HG03135 (cell line): ENCODE results near the gene TNRC18.

Experiments used
- ATAC-seq: cut with Tn5 transposase; IDR thresholded peaks from one replicate; pipeline ENCODE4 v1.9.1; 2021; ENCODE audit warnings: mild to moderate bottlenecking, moderate library complexity; ENCODE audit not compliant: unreplicated experiment

TNRC18 gene

GRCh38 chr7:5404421-5404826, 19.2 kb downstream of the TNRC18 start:
- ATAC-seq: no peak

GRCh38 chr7:5403442-5403841, 20.2 kb downstream of the TNRC18 start:
- ATAC-seq: no peak

GRCh38 chr7:5397736-5398135, 25.9 kb downstream of the TNRC18 start:
- no peak for ATAC-seq

- ATAC-seq: peak; percentile 91
Observed at GRCh38 chr7:5396999-5397663, 26.5 kb downstream of the TNRC18 start.

GRCh38 chr7:5396542-5396941, 27.1 kb downstream of the TNRC18 start:
- peak; percentile 49 for ATAC-seq

- no peak for ATAC-seq
Observed at GRCh38 chr7:5395246-5395645, 28.4 kb downstream of the TNRC18 start.

- no peak for ATAC-seq
Observed at GRCh38 chr7:5394264-5395105, 29.1 kb downstream of the TNRC18 start.

- no peak for ATAC-seq
Observed at GRCh38 chr7:5393748-5394147, 29.9 kb downstream of the TNRC18 start.

- ATAC-seq: no peak
Observed at GRCh38 chr7:5393328-5393727, 30.3 kb downstream of the TNRC18 start.

- no peak for ATAC-seq
Observed at GRCh38 chr7:5390918-5391317, 32.7 kb downstream of the TNRC18 start.

GRCh38 chr7:5388905-5389433, 34.7 kb downstream of the TNRC18 start:
- ATAC-seq: no peak

GRCh38 chr7:5388273-5388901, 35.2 kb downstream of the TNRC18 start:
- ATAC-seq: no peak

- ATAC-seq: no peak
Observed at GRCh38 chr7:5387711-5388245, 35.9 kb downstream of the TNRC18 start.

- no peak for ATAC-seq
Observed at GRCh38 chr7:5384618-5385017, 39.0 kb downstream of the TNRC18 start.

- no peak for ATAC-seq
Observed at GRCh38 chr7:5383314-5384098, 40.1 kb downstream of the TNRC18 start.

- ATAC-seq: no peak
Observed at GRCh38 chr7:5382281-5382892, 41.2 kb downstream of the TNRC18 start.

GRCh38 chr7:5381071-5381772, 42.4 kb downstream of the TNRC18 start:
- ATAC-seq: no peak

- ATAC-seq: no peak
Observed at GRCh38 chr7:5380350-5381070, 43.1 kb downstream of the TNRC18 start.

GRCh38 chr7:5379546-5379945, 44.1 kb downstream of the TNRC18 start:
- no peak for ATAC-seq
